OCI-LY7 (cell line): Measurements from ENCODE around the gene CHPT1.

Source experiments
- EZH2phosphoT487 ChIP-seq: fragments of 200-600 bp; sonication (generic); IDR thresholded peaks from 2 replicates; pipeline ENCODE4 v1.6.1; 2018; ENCODE audit warnings: low read depth, borderline replicate concordance, mild to moderate bottlenecking, mixed run types, antibody characterized with exemption, low read length, moderate library complexity, mixed read lengths
- TF ChIP-seq, protein P1 (sequence below): fragments of 200-600 bp; sonication (generic); conservative IDR thresholded peaks from 2 replicates; pipeline ENCODE4 v1.5.1; 2014; ENCODE audit warnings: mild to moderate bottlenecking, antibody characterized with exemption, low read length, moderate library complexity, mixed read lengths

DNA sequence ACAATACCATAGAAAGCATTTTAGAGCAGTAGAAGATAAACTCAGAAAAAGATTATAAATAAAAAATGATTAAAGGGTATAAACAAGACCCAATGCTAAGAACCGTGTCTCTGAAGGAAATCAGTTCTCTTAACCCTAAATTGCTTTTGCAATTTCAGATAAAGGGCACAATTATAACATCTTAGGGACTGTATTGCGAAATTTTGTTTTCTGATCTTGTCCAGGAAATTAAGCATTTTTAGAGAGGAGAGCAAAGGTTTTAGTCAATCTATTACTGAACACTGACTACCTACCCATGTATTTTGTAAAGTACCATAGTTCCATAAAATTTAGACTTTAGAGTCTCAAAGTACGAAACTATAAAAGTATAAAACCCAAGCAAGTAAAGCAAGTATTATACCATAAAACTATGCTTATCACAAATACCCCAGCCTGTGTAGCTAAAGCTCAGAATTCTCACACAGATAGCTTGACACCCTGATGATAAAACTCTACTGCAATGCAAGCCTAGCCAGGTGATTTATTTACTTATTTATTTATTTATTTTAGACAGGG is 6.8 kb upstream of the CHPT1 start:
- TF ChIP-seq, protein P1, sequence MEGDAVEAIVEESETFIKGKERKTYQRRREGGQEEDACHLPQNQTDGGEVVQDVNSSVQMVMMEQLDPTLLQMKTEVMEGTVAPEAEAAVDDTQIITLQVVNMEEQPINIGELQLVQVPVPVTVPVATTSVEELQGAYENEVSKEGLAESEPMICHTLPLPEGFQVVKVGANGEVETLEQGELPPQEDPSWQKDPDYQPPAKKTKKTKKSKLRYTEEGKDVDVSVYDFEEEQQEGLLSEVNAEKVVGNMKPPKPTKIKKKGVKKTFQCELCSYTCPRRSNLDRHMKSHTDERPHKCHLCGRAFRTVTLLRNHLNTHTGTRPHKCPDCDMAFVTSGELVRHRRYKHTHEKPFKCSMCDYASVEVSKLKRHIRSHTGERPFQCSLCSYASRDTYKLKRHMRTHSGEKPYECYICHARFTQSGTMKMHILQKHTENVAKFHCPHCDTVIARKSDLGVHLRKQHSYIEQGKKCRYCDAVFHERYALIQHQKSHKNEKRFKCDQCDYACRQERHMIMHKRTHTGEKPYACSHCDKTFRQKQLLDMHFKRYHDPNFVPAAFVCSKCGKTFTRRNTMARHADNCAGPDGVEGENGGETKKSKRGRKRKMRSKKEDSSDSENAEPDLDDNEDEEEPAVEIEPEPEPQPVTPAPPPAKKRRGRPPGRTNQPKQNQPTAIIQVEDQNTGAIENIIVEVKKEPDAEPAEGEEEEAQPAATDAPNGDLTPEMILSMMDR: no peak
- TF ChIP-seq EZH2phosphoT487: no peak
